ENCODE results near the gene IL17D. TPM values are rescaled to one million over a fixed set of nuclear protein-coding genes. Genes with fewer than 3 reads are reported as not detected.
"Not testable (repeated sequence)": the region's sequence is repeated elsewhere in the genome, so short reads cannot be mapped to it uniquely, and the experiment has no call there.

IL17D gene
- total RNA-seq, 1 donor, result 2.2 TPM

DNA sequence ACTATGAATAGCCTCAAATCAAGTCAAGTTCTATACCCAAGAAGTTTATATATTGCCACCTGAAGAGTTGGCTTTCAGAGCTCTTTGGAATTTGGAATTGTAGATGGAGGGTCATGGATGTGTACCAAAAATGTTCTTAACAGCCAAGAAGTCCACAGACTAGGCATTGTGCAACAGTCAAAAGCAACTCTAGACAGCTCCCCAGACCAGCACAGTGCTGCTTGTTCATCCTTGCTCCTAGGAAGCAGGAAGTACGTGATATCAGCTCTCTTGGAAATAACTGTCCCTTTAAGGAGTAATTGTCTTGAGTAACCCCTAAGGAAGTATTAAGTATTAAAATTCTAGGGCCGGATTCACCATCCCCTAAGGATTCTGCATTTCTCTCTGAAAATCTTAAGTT is 30.7 kb upstream of the IL17D start:
- no peaks in the 10 kb centered on the region for H3K27me3 ChIP-seq (ENCODE audit: insufficient read depth, low read length)
- no peaks in the 10 kb centered on the region for H3K4me1 ChIP-seq (ENCODE audit: insufficient read depth, low read length)
- H3K4me3 ChIP-seq (ENCODE audit: insufficient read depth, low read length), result no peak overlapping the region
- no peaks in the 10 kb centered on the region for H4K20me1 ChIP-seq (ENCODE audit: insufficient read depth, low read length)
- no peaks in the 10 kb centered on the region for H3K9me3 ChIP-seq (ENCODE audit: low read depth, low read length)
- H3K27ac ChIP-seq (ENCODE audit: low read depth, low read length), result no peak overlapping the region
- peaks cover 3% of the 10 kb centered on the region for H3K36me3 ChIP-seq (ENCODE audit: insufficient read depth, low read length)
- no peak overlapping the region for H2AFZ ChIP-seq (ENCODE audit: low read length)
- no peak overlapping the region for H3K4me2 ChIP-seq (ENCODE audit: insufficient read depth, low read length)
- TF ChIP-seq, protein P1, sequence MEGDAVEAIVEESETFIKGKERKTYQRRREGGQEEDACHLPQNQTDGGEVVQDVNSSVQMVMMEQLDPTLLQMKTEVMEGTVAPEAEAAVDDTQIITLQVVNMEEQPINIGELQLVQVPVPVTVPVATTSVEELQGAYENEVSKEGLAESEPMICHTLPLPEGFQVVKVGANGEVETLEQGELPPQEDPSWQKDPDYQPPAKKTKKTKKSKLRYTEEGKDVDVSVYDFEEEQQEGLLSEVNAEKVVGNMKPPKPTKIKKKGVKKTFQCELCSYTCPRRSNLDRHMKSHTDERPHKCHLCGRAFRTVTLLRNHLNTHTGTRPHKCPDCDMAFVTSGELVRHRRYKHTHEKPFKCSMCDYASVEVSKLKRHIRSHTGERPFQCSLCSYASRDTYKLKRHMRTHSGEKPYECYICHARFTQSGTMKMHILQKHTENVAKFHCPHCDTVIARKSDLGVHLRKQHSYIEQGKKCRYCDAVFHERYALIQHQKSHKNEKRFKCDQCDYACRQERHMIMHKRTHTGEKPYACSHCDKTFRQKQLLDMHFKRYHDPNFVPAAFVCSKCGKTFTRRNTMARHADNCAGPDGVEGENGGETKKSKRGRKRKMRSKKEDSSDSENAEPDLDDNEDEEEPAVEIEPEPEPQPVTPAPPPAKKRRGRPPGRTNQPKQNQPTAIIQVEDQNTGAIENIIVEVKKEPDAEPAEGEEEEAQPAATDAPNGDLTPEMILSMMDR (IDR thresholded peaks at IDR 0.05; ENCODE audit: extremely low read depth, low read depth, low read length), result no peak
- H3K79me2 ChIP-seq (ENCODE audit: insufficient read depth, low read length), result no peaks in the 10 kb centered on the region
- peak; percentile 3 for DNase-seq (ENCODE audit: insufficient read length, low spot score, missing footprints)

DNA sequence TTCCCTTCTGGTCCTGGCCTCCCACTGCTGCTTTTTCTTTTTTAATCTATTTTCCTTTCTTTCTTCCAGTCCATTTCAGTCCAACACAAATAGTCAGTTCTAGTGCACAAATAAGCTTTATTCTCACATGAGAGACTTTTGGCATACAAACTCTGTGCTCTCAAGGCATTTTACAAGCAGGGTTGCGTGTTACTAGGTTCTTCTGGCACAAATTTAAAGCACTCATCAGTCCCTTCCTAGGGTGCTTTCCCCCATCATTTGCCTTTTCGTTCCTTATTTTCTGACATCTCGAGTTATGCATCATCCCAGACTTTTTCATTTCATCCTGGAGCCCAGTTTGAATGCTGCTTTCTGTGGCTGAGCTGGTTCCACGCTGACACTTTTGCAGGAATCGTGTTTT is 29.8 kb upstream of the IL17D start:
- Histone ChIP-seq H3K27ac (ENCODE audit: low read depth, low read length) (no peak overlapping the region), H4K20me1 (ENCODE audit: insufficient read depth, low read length) (no peaks in the 10 kb centered on the region), H3K4me2 (ENCODE audit: insufficient read depth, low read length) (no peak overlapping the region), H3K9me3 (ENCODE audit: low read depth, low read length) (no peaks in the 10 kb centered on the region), H3K27me3 (ENCODE audit: insufficient read depth, low read length) (no peaks in the 10 kb centered on the region), H3K4me1 (ENCODE audit: insufficient read depth, low read length) (no peaks in the 10 kb centered on the region), H3K36me3 (ENCODE audit: insufficient read depth, low read length) (peaks cover 3% of the 10 kb centered on the region), H2AFZ (ENCODE audit: low read length) (no peak overlapping the region), H3K79me2 (ENCODE audit: insufficient read depth, low read length) (no peaks in the 10 kb centered on the region), H3K4me3 (ENCODE audit: insufficient read depth, low read length) (no peak overlapping the region)
- DNase-seq (ENCODE audit: insufficient read length, low spot score, missing footprints), result no peak
- TF ChIP-seq, protein P1 (IDR thresholded peaks at IDR 0.05; ENCODE audit: extremely low read depth, low read depth, low read length), result no peak

DNA sequence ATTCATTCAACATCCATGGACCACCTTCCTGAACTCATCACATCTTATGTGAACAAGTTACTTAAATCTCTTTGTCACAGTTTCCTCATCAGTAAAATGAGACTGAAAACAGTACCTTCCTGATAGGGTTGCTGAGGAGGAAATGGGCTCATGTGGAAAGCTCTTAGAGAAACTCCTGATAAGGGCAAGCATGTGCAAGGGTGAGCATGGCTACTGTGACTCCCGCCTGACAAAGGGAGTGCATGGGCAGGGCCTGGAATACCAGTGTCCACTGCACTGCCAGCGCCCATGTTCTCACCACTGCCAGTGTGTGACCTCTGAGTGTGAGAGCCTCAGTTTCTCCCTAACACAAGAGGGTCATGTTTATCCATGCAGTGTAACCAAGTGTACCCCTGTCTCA is 27.3 kb upstream of the IL17D start:
- no peaks in the 10 kb centered on the region for H3K9me3 ChIP-seq (ENCODE audit: low read depth, low read length)
- H3K4me1 ChIP-seq (ENCODE audit: insufficient read depth, low read length), result peaks cover 2% of the 10 kb centered on the region
- peaks cover 3% of the 10 kb centered on the region for H3K36me3 ChIP-seq (ENCODE audit: insufficient read depth, low read length)
- no peaks in the 10 kb centered on the region for H3K79me2 ChIP-seq (ENCODE audit: insufficient read depth, low read length)
- H3K4me2 ChIP-seq (ENCODE audit: insufficient read depth, low read length), result no peak overlapping the region
- H3K27me3 ChIP-seq (ENCODE audit: insufficient read depth, low read length), result no peaks in the 10 kb centered on the region
- no peak overlapping the region for H2AFZ ChIP-seq (ENCODE audit: low read length)
- no peak overlapping the region for H3K4me3 ChIP-seq (ENCODE audit: insufficient read depth, low read length)
- DNase-seq (ENCODE audit: insufficient read length, low spot score, missing footprints), result peak; percentile 13
- H3K27ac ChIP-seq (ENCODE audit: low read depth, low read length), result no peak overlapping the region
- no peaks in the 10 kb centered on the region for H4K20me1 ChIP-seq (ENCODE audit: insufficient read depth, low read length)
- TF ChIP-seq, protein P1 (IDR thresholded peaks at IDR 0.05; ENCODE audit: extremely low read depth, low read depth, low read length), result no peak

DNA sequence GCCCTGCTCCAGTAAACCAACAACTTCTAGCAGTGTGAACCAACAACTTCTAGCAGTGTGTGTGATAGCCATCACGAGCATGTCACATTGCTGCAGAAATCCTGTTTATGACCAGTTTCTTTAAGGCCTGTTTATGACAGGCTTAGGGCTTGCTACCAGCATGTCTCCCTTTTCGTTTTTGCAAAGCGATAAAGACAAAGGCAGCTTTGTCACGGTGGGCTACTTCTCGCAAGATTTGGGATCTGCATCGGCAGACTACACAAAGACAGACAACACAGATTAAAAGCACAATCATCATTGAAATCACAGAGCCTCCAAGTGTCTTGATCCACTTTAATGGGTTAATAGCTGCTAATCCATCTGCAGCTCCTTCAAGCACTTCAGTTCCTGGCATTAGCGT is 24.9 kb upstream of the IL17D start:
- not testable (repeated sequence) for H3K27ac ChIP-seq (ENCODE audit: low read depth, low read length); H2AFZ ChIP-seq (ENCODE audit: low read length); H3K36me3 ChIP-seq (ENCODE audit: insufficient read depth, low read length); H3K4me2 ChIP-seq (ENCODE audit: insufficient read depth, low read length); H3K4me3 ChIP-seq (ENCODE audit: insufficient read depth, low read length); DNase-seq (ENCODE audit: insufficient read length, low spot score, missing footprints); H3K4me1 ChIP-seq (ENCODE audit: insufficient read depth, low read length); H3K9me3 ChIP-seq (ENCODE audit: low read depth, low read length); H3K79me2 ChIP-seq (ENCODE audit: insufficient read depth, low read length); H3K27me3 ChIP-seq (ENCODE audit: insufficient read depth, low read length); H4K20me1 ChIP-seq (ENCODE audit: insufficient read depth, low read length)

Measured in osteoblast (primary cell).